Trophoblast cell (in vitro differentiated cells and primary cell): Measurements from ENCODE around the gene NTSR1.
A peak's percentile ranks its signal among the peaks of the same experiment; 100 is the strongest.

ENCODE experiments used
- DNase-seq, 2 donors: peaks; one replicate each; pipeline ENCODE4 v3.0.0-alpha.2; 2016
- H2AFZ ChIP-seq: 2 replicates; pipeline ENCODE4 v1.6.1; 2013; ENCODE audit warnings: low read length, moderate library complexity, mild to moderate bottlenecking; ENCODE audit not compliant: insufficient read depth, poor library complexity
- H2AK5ac ChIP-seq: 2 replicates; pipeline ENCODE4 v1.6.1; 2013; ENCODE audit warnings: mild to moderate bottlenecking, low read length
- H2BK120ac ChIP-seq: 2 replicates; pipeline ENCODE4 v1.6.1; 2013; ENCODE audit warnings: low read length, mild to moderate bottlenecking, moderate library complexity; ENCODE audit not compliant: insufficient read depth, poor library complexity
- H2BK12ac ChIP-seq: 2 replicates; pipeline ENCODE4 v1.6.1; 2013; ENCODE audit warnings: mild to moderate bottlenecking, low read length, moderate library complexity
- H2BK5ac ChIP-seq: 2 replicates; pipeline ENCODE4 v1.6.1; 2013; ENCODE audit warnings: low read length, low read depth, moderate library complexity, mild to moderate bottlenecking; ENCODE audit not compliant: poor library complexity
- H3K14ac ChIP-seq: 2 replicates; pipeline ENCODE4 v1.6.1; 2013; ENCODE audit warnings: mild to moderate bottlenecking, low read length
- H3K18ac ChIP-seq: 2 replicates; pipeline ENCODE4 v1.6.1; 2013; ENCODE audit warnings: mild to moderate bottlenecking, low read length
- H3K23ac ChIP-seq: 2 replicates; pipeline ENCODE4 v1.6.1; 2013; ENCODE audit warnings: low read length
- H3K27ac ChIP-seq: 2 replicates; pipeline ENCODE4 v1.5.1; 2013; ENCODE audit warnings: low read depth, mild to moderate bottlenecking, inconsistent platforms, low read length, moderate library complexity
- H3K27me3 ChIP-seq: 2 replicates; pipeline ENCODE4 v1.6.1; 2013; ENCODE audit warnings: inconsistent platforms, mild to moderate bottlenecking, low read length, moderate library complexity; ENCODE audit not compliant: insufficient read depth
- H3K36me3 ChIP-seq, 2 experiments: 1 replicate in 1 of 2; 2 replicates in 1 of 2; pipeline ENCODE4 v1.6.1; 2013; ENCODE audit warnings: low read length in 2 of 2, mild to moderate bottlenecking in 2 of 2, moderate library complexity in 1 of 2; ENCODE audit not compliant: insufficient read depth in 2 of 2, control insufficient read depth in 1 of 2
- H3K4ac ChIP-seq: 2 replicates; pipeline ENCODE4 v1.6.1; 2013; ENCODE audit warnings: low read depth, mild to moderate bottlenecking, low read length, moderate library complexity
- H3K4me1 ChIP-seq, 2 experiments: 1 replicate in 1 of 2; 2 replicates in 1 of 2; pipeline ENCODE4 v1.6.1; 2013; ENCODE audit warnings: low read length in 2 of 2, mild to moderate bottlenecking in 2 of 2, moderate library complexity in 1 of 2; ENCODE audit not compliant: insufficient read depth in 2 of 2, control insufficient read depth in 1 of 2
- H3K4me2 ChIP-seq: 2 replicates; pipeline ENCODE4 v1.6.1; 2013; ENCODE audit warnings: inconsistent platforms, mild to moderate bottlenecking, low read length, moderate library complexity
- H3K4me3 ChIP-seq: 2 replicates; pipeline ENCODE4 v1.5.1; 2013; ENCODE audit warnings: mild to moderate bottlenecking, low read depth, low read length, inconsistent platforms
- H3K79me1 ChIP-seq: one replicate; pipeline ENCODE4 v1.6.1; 2013; ENCODE audit warnings: low read length
- H3K79me2 ChIP-seq: 2 replicates; pipeline ENCODE4 v1.6.1; 2013; ENCODE audit warnings: low read length, mild to moderate bottlenecking; ENCODE audit not compliant: control insufficient read depth, insufficient read depth, poor library complexity
- H3K9ac ChIP-seq: 2 replicates; pipeline ENCODE4 v1.6.1; 2013; ENCODE audit warnings: mild to moderate bottlenecking, low read length
- H3K9me3 ChIP-seq: 2 replicates; pipeline ENCODE4 v1.6.1; 2013; ENCODE audit warnings: low read depth, mild to moderate bottlenecking, control low read depth, inconsistent platforms, low read length; ENCODE audit not compliant: insufficient read depth
- H4K12ac ChIP-seq: 2 replicates; pipeline ENCODE4 v1.6.1; 2013; ENCODE audit warnings: low read depth, mild to moderate bottlenecking, low read length, moderate library complexity
- H4K8ac ChIP-seq: 2 replicates; pipeline ENCODE4 v1.6.1; 2013; ENCODE audit warnings: low read depth, mild to moderate bottlenecking, low read length, moderate library complexity
- H4K91ac ChIP-seq: one replicate; pipeline ENCODE4 v1.6.1; 2013; ENCODE audit warnings: low read depth, mild to moderate bottlenecking, low read length, moderate library complexity
- WGBS: extraction: QIAGEN DNeasy Blood & Tissue Kit; methylation state at CpG from one replicate; pipeline ENCODE4 v1.1.7; 2013; ENCODE audit warnings: missing lambda C conversion rate; ENCODE audit not compliant: insufficient read length, insufficient coverage; ENCODE audit errors: extremely low coverage; 5-methylcytosine and 5-hydroxymethylcytosine counted together

NTSR1 gene

GRCh38 chr20:62665153-62665754 is 43.4 kb upstream of the NTSR1 start:
- no peak overlapping the region for H2AFZ ChIP-seq
- H3K27me3 ChIP-seq: no peaks in the 10 kb centered on the region
- no peak overlapping the region for H4K12ac ChIP-seq
- H4K8ac ChIP-seq: no peak overlapping the region
- H4K91ac ChIP-seq: no peak overlapping the region
- no peak overlapping the region for H3K4ac ChIP-seq
- no peak overlapping the region for H3K23ac ChIP-seq
- no peak overlapping the region for H2BK5ac ChIP-seq
- no peak overlapping the region for H3K9ac ChIP-seq
- no peak for DNase-seq
- H3K27ac ChIP-seq: no peak overlapping the region
- no peak overlapping the region for H3K14ac ChIP-seq
- H3K79me1 ChIP-seq: no peaks in the 10 kb centered on the region
- H3K4me2 ChIP-seq: no peak overlapping the region
- H3K18ac ChIP-seq: no peak overlapping the region
- H3K9me3 ChIP-seq: no peaks in the 10 kb centered on the region
- no CpG with 5 or more reads among the region's 12 CpGs for WGBS
- H3K4me3 ChIP-seq: no peak overlapping the region
- no peaks in the 10 kb centered on the region for H3K36me3 ChIP-seq
- H3K4me1 ChIP-seq: no peaks in the 10 kb centered on the region
- no peak overlapping the region for H2BK12ac ChIP-seq
- H2AK5ac ChIP-seq: no peak overlapping the region
- H3K79me2 ChIP-seq: no peaks in the 10 kb centered on the region
- H2BK120ac ChIP-seq: no peak overlapping the region

- Histone ChIP-seq H3K4me3 (no peak overlapping the region), H4K91ac (no peak overlapping the region)
- WGBS: no CpG with 5 or more reads among the region's 33 CpGs
These were observed 42.6 kb upstream of the NTSR1 start for GRCh38 chr20:62665826-62666735.

GRCh38 chr20:62666736-62667529 is 41.7 kb upstream of the NTSR1 start:
- Histone ChIP-seq H3K79me2 (no peaks in the 10 kb centered on the region), H3K14ac (no peak overlapping the region), H3K18ac (no peak overlapping the region), H2BK5ac (no peak overlapping the region), H4K12ac (no peak overlapping the region), H2AK5ac (no peak overlapping the region), H3K9me3 (no peaks in the 10 kb centered on the region), H3K4me1 (no peaks in the 10 kb centered on the region), H3K23ac (no peak overlapping the region), H3K4me2 (no peak overlapping the region), H2BK120ac (no peak overlapping the region), H2BK12ac (no peak overlapping the region), H3K36me3 (no peaks in the 10 kb centered on the region), H3K27me3 (no peaks in the 10 kb centered on the region), H3K27ac (no peak overlapping the region), H4K8ac (no peak overlapping the region), H3K4ac (no peak overlapping the region), H3K4me3 (no peak overlapping the region), H2AFZ (no peak overlapping the region), H3K79me1 (no peaks in the 10 kb centered on the region), H4K91ac (no peak overlapping the region), H3K9ac (no peak overlapping the region)
- peak; percentile 55 to 76 for DNase-seq
- no CpG with 5 or more reads among the region's 27 CpGs for WGBS

More at GRCh38 chr20:62665826-62666735, 42.6 kb upstream of the NTSR1 start:
- Histone ChIP-seq H2AK5ac (no peak overlapping the region), H2BK120ac (no peak overlapping the region), H3K36me3 (no peaks in the 10 kb centered on the region), H3K79me1 (no peaks in the 10 kb centered on the region), H3K9ac (no peak overlapping the region), H4K12ac (no peak overlapping the region), H3K9me3 (no peaks in the 10 kb centered on the region), H3K4ac (no peak overlapping the region), H3K14ac (no peak overlapping the region), H3K4me2 (no peak overlapping the region), H3K23ac (no peak overlapping the region), H2AFZ (no peak overlapping the region), H3K18ac (no peak overlapping the region), H2BK5ac (no peak overlapping the region), H3K27ac (no peak overlapping the region), H4K8ac (no peak overlapping the region), H3K79me2 (no peaks in the 10 kb centered on the region), H2BK12ac (no peak overlapping the region), H3K4me1 (no peaks in the 10 kb centered on the region), H3K27me3 (no peaks in the 10 kb centered on the region)
- no peak for DNase-seq

GRCh38 chr20:62667530-62668440 is 40.9 kb upstream of the NTSR1 start:
- no peaks in the 10 kb centered on the region for H3K36me3 ChIP-seq
- no peak overlapping the region for H3K4me2 ChIP-seq
- no peak overlapping the region for H4K91ac ChIP-seq
- no peak overlapping the region for H2BK12ac ChIP-seq
- H4K12ac ChIP-seq: no peak overlapping the region
- no peak overlapping the region for H3K23ac ChIP-seq
- no peak overlapping the region for H3K9ac ChIP-seq
- no peak overlapping the region for H4K8ac ChIP-seq
- H3K18ac ChIP-seq: no peak overlapping the region
- H3K4me1 ChIP-seq: no peaks in the 10 kb centered on the region
- H3K27ac ChIP-seq: no peak overlapping the region
- H3K27me3 ChIP-seq: no peaks in the 10 kb centered on the region
- H3K4me3 ChIP-seq: no peak overlapping the region
- no peak overlapping the region for H2BK5ac ChIP-seq
- no peak overlapping the region for H3K14ac ChIP-seq
- no peak for DNase-seq
- no peak overlapping the region for H2AK5ac ChIP-seq
- no CpG with 5 or more reads among the region's 30 CpGs for WGBS
- no peak overlapping the region for H3K4ac ChIP-seq
- H3K79me1 ChIP-seq: no peaks in the 10 kb centered on the region
- no peak overlapping the region for H2AFZ ChIP-seq
- no peak overlapping the region for H2BK120ac ChIP-seq
- H3K79me2 ChIP-seq: no peaks in the 10 kb centered on the region
- H3K9me3 ChIP-seq: no peaks in the 10 kb centered on the region
